Measurements from ENCODE around the gene NPLOC4.

The NPLOC4 gene

DNA sequence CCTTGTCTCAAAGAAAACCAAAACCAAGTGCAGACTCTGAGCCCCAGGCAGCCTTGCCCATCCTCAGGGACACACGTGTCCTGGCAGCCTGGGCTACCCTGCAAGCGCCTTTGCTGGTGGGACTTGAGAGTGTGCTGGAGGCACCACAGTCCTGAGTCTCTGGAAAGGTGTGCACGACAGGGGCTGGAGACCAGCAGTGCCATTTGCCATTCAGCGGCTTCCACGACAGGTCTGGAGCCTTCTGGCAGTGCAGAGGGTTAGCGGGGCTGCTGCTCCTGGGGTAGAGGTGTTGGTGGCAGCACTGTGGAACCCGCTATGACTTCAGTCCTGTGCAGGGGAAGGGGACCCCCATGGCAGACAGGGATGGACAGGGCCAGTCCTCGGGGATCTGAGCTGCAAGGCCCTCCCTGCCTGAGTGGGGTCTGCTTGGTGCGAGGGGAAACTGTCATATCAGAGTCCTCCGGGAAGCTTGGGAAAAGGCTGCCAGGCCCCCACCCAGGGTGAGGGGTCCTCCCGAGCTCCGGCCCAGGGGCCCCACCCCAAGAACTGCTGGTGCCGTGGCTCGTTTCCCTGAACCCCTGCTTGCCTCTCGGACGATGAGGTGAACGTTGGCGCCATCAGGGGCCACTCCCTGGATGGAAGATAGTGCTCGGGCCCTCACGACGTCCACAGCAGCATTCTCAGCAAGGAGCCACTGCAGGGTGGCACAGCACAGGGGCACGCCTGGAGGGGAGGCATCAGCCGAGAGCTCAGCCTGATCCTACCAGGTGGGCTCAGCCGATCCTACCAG is 91.6 kb downstream of the NPLOC4 start:
- DNase-seq (ENCODE audit: low read depth) = no peak

DNA sequence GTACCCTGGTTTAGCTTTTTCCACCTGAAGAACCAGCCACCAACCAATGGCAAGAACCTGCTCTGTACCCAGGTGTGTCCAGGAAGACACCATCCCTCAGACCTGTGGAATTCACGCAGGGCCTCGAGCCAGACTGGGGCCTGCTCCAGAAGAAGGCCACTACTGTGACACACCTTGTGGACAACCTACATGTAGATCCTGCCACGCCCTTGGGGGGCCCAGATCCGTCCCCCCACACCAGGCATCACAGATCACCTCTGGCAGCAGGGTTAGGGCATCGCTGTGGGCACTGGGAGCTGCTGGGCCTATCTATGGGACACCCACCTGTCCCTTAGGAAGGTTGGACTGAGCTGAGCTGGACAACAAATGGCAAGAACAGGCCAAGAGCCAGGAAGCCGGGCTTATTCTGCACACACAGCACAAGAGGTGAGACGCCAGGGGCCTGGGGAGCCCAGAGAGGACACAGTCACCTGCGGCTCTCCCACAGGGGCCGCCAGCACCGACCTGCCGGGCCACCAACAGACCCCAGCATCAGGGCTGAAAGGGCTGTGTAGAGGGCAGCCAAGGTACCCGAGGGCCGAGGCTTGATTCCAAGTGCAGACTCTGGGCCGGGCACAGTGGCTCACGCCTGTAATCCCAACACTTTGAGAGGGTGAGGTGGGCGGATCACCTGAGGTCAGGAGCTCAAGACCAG is 92.5 kb downstream of the NPLOC4 start:
- no peak for DNase-seq (ENCODE audit: low read depth)

DNA sequence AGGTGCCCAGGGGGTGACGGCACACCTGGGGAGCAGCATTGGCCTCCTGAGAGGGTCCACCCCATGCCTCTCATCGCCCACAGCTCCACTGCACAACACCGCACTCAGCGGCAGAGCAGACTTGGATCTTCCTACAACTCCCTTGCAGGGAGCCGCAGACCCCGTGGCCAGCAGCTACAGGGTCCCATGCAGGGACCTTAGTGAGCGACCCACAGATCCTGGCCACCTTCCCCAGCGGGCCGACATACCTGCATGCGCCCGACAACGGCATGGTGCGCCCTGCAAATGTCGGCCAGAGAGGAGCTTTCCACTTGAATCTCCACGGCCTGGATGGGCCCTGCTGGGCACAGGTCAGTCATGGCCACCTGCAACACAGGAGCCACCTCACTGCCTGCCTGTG is 93.2 kb downstream of the NPLOC4 start:
- no peak for DNase-seq (ENCODE audit: low read depth)

DNA sequence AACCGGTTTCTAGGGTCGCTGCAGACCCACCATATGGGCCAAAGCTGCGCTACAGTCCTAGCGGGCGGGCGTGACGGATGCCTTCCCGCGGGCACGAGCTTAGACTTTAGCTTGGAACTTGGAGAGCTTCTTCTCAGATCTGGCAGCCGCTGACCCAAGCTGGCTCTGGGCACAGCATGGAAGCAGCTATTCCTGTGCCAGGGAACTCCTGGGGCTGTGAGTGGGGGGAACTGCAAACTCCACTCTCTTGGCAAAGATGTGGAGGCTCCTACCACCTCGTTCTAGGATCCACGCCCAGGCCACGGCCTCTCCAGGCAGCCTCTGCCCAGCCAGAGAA is 93.6 kb downstream of the NPLOC4 start:
- no peak for DNase-seq (ENCODE audit: low read depth)

DNA sequence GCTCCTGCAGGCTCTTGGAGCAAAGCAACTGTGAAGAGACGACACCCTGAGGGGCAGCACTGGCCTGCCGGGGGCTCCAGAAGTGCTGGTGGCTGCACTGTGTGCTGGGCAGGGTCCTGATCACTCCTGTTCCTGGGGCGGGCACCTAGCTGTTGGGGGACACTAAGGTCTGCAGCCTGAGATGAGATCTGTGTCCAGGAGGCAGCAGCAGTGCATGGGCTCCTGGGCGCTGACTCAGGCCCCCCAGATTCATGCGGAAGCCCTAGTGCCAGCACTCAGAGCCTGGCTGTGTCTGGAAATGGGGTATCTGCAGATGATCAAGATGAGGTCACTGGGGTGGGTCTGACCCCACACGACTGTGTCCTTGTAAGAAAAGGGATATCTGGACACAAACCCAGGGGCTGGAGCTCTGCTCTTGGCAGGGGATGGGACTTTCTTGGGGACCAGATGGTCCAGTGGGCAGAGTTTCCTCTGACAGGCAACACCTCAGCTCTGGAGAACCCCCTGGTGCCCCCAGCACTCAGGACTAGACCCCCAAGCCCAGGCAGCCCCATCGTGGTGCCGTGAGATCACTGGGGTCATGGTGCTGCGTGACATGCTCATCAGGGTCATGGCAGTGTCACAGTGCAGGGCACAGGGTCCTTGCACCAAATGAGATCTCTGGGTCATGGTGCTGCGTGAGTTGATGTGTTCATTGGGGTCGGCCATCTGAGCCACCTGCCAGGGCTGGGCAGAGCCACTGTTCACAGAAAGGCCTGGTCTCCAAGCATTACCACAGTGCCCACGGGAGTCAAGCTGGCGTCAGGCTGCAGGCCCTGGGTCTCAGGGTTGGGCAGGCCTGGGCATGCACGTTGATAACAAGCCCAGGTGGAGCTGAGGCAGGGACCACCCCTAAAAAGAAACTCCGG is 94.2 kb downstream of the NPLOC4 start:
- DNase-seq (ENCODE audit: low read depth) = no peak

DNA sequence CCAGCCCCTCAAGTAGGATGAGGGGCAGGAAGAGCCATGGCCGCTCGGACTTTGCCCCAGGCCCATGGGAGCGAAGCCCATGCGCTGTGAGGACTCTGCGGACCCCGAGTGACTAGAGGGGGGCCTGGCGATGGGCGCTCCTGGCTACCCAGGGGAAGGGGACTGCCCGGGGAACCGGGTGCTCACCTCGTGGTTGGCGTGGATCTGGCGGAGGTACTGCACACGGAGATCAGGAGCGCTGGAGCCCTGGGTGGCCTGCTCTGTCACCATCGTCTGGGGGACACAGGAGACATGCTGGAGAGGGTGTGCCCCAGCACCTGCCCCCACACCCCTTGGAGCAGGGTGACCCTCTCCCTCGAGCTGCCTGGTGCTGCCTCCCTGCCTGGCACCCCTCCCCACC is 95.8 kb downstream of the NPLOC4 start:
- DNase-seq (ENCODE audit: low read depth) = no peak

DNA sequence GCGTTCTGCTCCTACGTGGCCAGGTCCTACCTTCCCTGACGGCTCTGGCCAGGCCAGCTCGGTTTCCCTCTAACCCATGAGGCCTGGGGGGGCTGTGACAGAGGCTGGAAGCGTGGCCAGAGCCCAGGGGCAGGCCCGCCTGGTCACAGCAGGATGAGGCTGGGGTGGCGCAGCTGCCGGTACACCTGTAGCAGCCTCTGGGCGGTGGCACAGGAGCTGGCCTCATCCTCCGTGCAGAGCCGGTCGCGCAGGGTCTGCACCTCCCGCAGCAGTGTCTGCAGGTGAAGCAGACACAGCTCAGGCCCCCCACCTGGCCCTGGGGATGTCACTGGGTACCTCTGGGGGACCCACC is 96.3 kb downstream of the NPLOC4 start:
- DNase-seq (ENCODE audit: low read depth) = no peak

DNA sequence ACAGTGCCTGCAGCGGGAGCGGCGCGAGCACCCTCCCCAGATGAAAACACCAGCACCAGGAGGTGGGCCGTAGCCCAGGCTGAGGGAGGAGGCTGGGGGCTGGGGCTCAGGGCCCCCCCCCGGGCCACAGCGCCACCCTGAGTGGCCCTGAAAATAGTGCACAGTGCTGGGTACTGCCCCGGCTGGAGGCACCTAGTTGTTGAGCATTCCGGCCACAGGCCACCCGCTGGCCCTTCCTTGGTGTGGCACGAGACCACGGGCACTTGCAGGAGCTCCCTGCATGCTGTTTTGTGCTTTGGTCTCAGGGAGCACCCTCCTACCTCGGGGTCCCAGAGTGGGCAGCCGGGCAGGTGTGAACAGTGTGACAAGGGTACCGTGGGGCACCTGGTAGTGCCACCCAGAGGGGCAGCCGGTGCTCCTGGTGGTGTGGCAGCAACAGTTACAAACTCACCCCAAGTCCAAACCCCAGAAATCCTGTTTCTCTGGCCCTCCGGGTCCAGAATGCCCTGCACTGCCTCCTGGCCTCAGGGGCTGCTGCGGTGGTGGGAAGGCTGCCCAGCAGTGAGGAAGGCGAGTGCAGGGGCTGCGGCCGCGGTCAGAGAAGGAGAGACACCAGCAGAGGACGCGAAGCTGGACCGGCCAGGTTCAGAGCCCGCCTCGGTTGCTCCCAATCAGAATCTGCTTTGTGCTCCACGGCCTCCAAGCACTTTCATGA is 96.8 kb downstream of the NPLOC4 start:
- DNase-seq (ENCODE audit: low read depth) = no peak

DNA sequence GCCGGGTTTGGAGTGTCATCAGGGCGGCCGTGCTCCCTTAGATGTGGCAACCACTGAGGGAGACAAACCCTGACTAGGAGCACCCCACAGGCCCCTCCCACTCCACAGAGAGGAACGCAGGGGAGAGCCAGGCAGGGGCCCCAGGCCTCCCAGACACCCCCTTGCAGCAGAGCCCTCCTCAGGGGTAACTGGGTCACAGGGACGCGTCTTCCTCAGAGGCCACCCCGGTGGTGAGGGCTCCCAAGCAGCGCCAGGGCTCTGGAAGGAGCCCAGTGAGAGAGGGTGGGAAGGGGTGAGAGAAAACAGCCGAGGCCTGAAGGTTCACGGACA is 97.4 kb downstream of the NPLOC4 start:
- no peak for DNase-seq (ENCODE audit: low read depth)

DNA sequence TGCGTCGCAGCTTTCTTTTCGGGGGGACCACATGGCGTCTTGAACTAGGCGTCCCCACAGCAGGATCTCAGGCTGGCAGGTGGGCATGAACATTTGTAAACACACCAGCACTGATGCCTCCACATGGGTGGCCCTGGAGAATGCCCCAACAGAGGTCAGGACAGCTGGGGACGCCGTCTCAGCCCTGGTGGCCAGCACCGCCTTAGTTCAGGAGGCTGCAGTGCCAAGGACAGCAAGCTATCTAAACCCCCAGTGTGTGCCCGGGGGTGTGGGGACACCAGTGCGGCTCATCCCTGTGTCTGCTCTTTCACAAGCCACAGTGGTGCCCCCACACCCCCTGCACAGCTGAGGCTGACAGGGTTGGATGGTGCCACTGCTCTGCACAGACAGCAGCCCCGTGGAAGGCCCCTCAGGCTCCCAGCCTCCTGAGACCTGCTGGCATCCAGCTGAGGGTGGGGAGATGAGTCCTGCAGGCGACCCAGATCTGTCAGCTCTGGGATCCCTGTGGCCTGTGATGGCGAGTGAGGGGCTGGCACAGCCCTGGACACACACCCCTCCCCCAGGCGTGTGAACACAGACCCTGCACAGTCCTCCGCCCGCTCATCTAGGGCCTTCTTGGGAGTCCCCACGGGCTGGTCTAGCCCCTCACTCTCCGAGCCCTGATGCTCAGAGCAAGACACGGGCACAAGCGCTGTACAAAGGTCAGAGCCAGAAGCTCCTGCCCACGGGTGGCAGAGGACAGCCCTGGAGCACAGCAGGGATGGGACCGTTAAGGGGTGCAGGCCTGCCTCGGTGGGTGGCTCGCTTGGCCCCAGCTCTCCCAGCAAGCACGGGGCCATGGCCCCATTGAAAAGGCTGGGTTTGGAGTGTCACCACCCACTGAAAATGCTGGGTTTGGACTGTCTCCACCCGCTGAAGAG is 98.0 kb downstream of the NPLOC4 start:
- DNase-seq (ENCODE audit: low read depth) = no peak

DNA sequence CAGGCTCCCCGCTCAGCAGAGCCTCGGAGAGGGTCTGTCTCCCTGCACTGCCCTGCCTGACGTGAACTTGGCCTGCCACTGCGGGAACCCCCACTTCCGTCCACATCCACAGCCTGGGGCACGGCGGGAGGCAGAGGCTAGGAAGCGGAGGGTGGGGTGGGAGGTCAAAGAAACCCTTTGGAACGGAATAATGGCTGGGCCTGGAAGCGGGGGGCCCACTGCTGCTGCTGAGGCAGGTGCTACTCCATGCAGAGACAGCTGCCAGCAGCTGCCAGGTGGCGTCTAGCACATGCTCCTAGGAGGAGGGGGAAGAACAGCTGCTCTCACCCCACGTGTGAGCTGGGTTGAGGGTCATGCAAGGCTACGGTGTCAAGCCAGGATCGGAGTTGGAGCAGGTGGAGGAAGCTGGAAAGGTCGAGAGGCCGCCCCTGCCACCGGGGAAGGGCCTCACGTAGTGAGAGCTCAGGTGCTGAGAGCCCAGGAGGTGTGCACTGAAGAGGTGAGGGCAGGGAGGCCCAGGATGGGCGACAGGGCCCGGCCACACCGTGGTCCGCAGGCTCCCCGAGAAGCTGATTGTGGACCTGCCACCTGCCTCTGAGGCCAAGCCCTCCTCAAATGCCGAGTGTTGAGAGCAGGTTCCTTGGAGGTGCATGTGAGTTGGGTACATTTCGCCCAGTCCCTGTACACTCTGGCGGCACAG is 98.9 kb downstream of the NPLOC4 start:
- DNase-seq (ENCODE audit: low read depth) = no peak

DNA sequence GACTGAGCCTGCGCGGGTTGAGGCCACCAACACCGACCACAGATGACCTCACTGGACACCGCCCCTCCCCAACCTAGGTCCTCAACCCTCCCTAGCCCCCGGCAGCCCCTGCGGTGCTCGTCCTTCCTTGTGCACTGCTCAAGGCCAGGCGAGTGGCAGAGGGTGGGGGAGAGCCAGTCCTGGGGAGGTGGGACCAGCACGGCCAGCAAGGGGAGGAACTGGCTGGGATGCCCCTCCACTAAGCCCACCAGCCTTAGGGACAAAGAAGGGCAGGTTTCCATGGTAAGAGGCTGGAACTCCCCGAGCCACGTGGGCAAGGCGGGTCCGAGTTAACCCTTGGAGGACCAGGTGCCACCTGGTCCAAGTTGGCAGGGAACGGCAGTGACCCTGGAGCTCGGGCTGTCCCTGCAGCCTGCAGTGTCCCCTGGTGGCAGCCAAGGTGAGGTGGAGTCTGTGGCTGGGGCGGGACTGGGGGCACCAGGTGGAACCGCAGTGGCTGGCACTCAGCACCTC is 99.5 kb downstream of the NPLOC4 start:
- DNase-seq (ENCODE audit: low read depth) = no peak

DNA sequence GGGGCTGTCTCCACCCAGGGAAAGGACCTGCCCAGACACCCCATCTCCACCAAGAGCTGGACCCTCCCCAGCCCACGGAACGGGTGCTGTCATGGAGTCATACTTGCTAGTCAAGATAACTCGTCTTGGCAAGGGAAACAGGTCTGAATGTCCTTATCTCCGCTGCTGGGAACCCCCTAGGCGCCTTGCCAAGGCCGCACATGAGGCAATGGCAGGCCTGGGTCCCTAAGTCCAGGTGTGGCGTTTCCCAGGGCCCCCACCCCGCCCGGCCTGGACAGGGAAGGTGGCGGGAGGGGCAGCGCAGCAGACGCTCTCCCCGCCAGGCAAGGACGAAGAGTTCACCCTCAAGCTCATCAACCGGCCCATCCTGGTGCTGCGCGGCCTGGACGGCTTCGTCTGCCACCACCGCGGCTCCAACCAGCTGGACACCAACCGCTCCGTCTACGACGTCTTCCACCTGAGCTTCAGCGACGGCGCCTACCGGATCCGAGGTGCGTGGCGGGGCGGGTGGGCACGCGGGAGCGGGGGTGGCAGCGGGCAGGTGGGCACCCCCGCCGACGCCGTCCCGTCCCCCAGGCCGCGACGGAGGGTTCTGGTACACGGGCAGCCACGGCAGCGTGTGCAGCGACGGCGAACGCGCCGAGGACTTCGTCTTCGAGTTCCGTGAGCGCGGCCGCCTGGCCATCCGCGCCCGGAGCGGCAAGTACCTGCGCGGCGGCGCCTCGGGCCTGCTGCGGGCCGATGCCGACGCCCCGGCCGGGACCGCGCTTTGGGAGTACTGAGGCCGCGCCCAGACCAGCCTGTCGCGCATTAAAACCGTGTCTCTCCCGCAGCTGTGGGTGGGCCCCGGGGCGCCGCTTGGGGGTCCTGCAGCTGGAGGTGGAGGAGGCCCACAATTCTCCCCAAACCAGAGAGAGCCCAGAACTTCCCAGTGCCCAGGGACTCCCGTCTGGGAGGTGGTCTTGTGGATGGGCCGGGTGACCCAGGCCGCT is 100.3 kb downstream of the NPLOC4 start:
- DNase-seq (ENCODE audit: low read depth) = no peak

DNA sequence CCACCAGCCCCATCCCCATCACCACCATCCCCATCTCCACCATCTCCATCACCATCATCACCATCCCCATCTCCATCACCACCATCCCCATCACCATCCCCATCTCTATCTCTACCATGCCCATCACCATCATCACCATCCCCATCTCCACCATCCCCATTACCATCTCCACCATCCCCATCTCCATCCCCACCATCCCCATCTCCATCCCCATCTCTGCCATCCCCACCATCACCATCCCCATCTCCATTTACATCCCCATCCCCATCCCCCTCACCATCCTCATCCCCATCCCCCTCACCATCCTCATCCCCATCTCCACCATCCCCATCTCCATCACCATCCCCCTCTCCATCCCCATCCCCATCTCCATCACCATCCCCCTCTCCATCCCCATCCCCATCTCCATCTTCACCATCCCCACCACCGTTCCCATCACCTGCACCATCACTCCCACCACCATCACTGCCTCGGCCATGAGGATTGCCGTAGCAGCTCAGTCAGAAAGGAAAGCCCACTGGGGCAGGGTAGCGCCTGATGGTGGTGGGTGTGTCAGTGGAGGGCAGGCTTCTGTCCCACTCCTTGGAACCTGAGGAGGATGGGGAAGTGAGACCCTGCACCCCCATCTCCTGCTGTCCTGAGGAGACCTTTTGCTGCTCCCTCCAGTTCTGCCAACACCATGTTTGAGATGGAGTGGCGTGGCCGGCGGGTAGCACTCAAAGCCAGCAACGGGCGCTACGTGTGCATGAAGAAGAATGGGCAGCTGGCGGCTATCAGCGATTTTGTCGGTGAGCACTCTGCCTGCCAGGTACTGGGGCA is 101.2 kb downstream of the NPLOC4 start:
- no peak for DNase-seq (ENCODE audit: low read depth)

DNA sequence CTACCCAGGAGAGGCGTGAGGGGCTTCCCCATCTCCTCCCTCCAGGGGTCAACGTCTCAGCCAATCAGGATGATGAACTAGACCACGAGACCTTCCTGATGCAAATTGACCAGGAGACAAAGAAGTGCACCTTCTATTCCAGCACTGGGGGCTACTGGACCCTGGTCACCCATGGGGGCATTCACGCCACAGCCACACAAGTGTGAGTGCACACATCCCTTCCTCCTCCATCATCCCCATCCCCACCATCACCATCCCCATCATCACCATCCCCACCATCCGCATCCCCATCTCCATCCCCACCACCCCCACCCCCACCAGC is 101.9 kb downstream of the NPLOC4 start:
- DNase-seq (ENCODE audit: low read depth) = no peak

DNA sequence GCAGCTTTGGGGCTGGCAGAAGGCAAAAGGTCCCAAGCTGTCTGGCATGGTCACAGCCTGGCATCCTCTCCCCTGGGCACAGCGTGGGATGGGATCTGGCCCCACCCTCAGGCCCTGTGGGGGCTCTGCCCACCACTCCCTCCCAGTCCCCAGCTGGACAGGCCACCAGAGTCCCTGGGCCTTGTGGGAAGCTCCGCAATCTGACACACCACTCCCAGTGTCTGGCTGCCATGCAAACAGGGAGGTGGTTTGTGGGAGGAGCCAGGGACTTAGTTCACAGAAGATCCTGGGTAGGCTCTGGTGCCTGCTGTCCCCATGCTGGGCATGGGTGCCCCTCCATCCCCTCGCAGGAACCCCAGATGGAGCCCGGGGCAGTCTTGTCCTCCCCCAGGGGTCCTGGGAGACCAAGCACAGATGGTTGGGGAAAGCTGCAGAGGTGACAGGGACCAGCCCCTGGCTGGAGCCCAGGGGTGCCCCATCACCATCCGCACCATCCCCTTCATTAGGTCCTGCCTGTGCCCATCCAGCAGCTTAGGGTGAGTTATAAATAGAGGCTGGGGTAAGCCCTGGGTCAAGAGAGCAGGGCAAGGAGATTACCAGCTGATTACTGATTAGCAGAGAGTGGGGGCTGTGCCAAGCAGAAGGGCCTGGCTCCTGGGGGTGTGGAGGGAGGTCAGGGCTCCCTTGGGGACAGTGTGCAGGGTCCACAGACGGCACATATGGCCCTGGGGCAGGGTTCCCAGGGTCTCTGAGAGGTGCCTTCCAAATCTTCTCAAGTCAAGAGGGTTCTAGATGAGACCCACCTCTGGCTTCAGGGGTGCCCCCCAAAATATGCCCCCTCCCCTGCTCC is 102.5 kb downstream of the NPLOC4 start:
- DNase-seq (ENCODE audit: low read depth) = no peak

DNA sequence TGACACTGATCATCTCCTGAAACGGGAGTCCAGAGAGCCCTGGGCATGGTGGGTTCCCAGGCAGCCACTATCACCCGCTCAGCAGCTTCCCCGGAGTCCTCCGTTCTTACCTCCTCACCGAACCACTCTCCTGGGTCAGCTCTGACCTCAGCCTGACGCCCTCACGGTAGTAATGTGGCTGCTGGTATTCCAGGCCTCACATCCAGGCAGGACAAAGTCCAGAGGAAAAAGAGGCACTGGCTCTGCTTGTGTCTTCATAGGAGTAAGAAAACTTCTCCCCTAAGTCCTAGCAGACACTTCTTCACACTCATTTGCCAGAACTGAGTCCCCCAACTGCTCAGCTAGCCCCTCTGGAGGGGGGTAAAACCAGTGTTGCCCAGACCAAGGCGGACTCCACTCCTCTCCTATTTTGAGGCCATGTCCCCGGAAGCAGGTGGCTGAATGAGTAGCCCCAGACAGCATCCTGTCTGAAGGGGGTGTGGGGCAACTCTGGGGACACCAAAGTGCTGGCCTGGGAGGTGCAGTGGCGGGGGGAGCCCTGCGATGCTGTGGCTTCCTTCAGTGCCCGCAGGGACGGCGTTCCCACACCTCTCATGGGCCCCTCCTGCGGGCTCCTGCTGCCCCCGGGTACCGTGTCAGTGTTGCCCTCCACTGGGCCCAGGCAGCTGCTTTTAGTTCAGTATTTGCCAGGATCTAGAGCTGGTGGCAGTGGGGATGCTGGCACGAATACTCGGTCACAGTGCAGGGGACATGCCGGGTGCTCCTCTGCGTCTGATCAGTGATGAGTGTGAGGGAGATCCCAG is 103.4 kb downstream of the NPLOC4 start:
- DNase-seq (ENCODE audit: low read depth) = no peak

All from T follicular helper cell (primary cell).